GM18868 (cell line): ENCODE data around the gene HECTD1.
"Not testable (repeated sequence)": the region's sequence is repeated elsewhere in the genome, so short reads cannot be mapped to it uniquely, and the experiment has no call there.

Experiments used
- ATAC-seq: cut with Tn5 transposase; IDR thresholded peaks from one replicate; pipeline ENCODE4 v1.9.1; 2021; ENCODE audit warnings: mild to moderate bottlenecking, moderate library complexity; ENCODE audit not compliant: unreplicated experiment

Gene HECTD1

GRCh38 chr14:31096255-31096654, 111.3 kb downstream of the HECTD1 start:
- no peak for ATAC-seq

- not testable (repeated sequence) for ATAC-seq
Observed at GRCh38 chr14:31095817-31096216, 111.8 kb downstream of the HECTD1 start.

- not testable (repeated sequence) for ATAC-seq
Observed at GRCh38 chr14:31093884-31094839, 113.4 kb downstream of the HECTD1 start.

GRCh38 chr14:31092160-31092708, 115.4 kb downstream of the HECTD1 start:
- ATAC-seq = no peak

GRCh38 chr14:31090883-31091764, 116.5 kb downstream of the HECTD1 start:
- no peak for ATAC-seq

GRCh38 chr14:31086466-31086865, 121.1 kb downstream of the HECTD1 start:
- ATAC-seq = not testable (repeated sequence)

- no peak for ATAC-seq
Observed at GRCh38 chr14:31085027-31085426, 122.6 kb downstream of the HECTD1 start.

GRCh38 chr14:31084385-31084784, 123.2 kb downstream of the HECTD1 start:
- peak; percentile 95 for ATAC-seq

GRCh38 chr14:31083781-31084180, 123.8 kb downstream of the HECTD1 start:
- no peak for ATAC-seq

- ATAC-seq = no peak
Observed at GRCh38 chr14:31080484-31080883, 127.1 kb downstream of the HECTD1 start.

- no peak for ATAC-seq
Observed at GRCh38 chr14:31080056-31080455, 127.5 kb downstream of the HECTD1 start.

- ATAC-seq = no peak
Observed at GRCh38 chr14:31078766-31079165, 128.8 kb downstream of the HECTD1 start.

- no peak for ATAC-seq
Observed at GRCh38 chr14:31075144-31075543, 132.4 kb downstream of the HECTD1 start.

GRCh38 chr14:31071151-31071550, 136.4 kb downstream of the HECTD1 start:
- ATAC-seq = no peak

GRCh38 chr14:31070431-31070830, 137.2 kb downstream of the HECTD1 start:
- no peak for ATAC-seq

GRCh38 chr14:31069343-31069742, 138.2 kb downstream of the HECTD1 start:
- ATAC-seq = no peak

GRCh38 chr14:31068235-31068634, 139.4 kb downstream of the HECTD1 start:
- ATAC-seq = peak; percentile 78

GRCh38 chr14:31062908-31063307, 144.7 kb downstream of the HECTD1 start:
- ATAC-seq = not testable (repeated sequence)

GRCh38 chr14:31060253-31060875, 147.2 kb downstream of the HECTD1 start:
- ATAC-seq = no peak

- no peak for ATAC-seq
Observed at GRCh38 chr14:31059152-31059924, 148.3 kb downstream of the HECTD1 start.
